Measurements from ENCODE around the gene PLEKHA4.

PLEKHA4 gene

DNA sequence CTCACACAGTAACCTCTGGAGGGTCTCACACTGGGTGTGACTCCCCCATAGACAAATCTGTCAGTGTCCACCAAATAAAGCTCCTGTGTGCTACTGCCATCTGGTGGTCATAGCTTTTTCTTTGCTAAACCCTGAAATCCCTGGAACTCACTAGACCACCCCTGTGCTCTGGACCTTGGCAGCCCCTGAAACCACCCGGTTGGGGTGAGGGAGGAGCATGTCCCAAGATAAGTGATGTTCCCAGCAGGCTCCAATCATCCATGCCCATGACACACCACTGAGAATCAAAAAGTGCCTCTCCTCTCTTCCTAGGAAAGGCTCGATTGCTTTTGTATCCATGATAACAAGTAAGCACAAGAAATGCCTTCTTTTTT is 25.6 kb downstream of the PLEKHA4 start:
- Histone ChIP-seq H3K4me3 (replicated peaks; ENCODE audit: insufficient read depth, low read length) (no peak overlapping the region), H3K27ac (replicated peaks) (no peak overlapping the region), H3K27me3 (ENCODE audit: insufficient read depth, poor library complexity, severe bottlenecking) (no peaks in the 10 kb centered on the region)
- TF ChIP-seq SPI1 (IDR thresholded peaks at IDR 0.05; ENCODE audit: borderline replicate concordance, low read depth): no peak
- TF ChIP-seq GABPA (IDR thresholded peaks at IDR 0.05; ENCODE audit: low read depth): no peak
- TF ChIP-seq, protein P1, sequence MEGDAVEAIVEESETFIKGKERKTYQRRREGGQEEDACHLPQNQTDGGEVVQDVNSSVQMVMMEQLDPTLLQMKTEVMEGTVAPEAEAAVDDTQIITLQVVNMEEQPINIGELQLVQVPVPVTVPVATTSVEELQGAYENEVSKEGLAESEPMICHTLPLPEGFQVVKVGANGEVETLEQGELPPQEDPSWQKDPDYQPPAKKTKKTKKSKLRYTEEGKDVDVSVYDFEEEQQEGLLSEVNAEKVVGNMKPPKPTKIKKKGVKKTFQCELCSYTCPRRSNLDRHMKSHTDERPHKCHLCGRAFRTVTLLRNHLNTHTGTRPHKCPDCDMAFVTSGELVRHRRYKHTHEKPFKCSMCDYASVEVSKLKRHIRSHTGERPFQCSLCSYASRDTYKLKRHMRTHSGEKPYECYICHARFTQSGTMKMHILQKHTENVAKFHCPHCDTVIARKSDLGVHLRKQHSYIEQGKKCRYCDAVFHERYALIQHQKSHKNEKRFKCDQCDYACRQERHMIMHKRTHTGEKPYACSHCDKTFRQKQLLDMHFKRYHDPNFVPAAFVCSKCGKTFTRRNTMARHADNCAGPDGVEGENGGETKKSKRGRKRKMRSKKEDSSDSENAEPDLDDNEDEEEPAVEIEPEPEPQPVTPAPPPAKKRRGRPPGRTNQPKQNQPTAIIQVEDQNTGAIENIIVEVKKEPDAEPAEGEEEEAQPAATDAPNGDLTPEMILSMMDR (IDR thresholded peaks at IDR 0.05; ENCODE audit: insufficient read depth, low read length): peak; percentile 68
- no peak for TF ChIP-seq POLR2AphosphoS5 (IDR thresholded peaks at IDR 0.05; ENCODE audit: low read depth)
- TF ChIP-seq, protein P2, sequence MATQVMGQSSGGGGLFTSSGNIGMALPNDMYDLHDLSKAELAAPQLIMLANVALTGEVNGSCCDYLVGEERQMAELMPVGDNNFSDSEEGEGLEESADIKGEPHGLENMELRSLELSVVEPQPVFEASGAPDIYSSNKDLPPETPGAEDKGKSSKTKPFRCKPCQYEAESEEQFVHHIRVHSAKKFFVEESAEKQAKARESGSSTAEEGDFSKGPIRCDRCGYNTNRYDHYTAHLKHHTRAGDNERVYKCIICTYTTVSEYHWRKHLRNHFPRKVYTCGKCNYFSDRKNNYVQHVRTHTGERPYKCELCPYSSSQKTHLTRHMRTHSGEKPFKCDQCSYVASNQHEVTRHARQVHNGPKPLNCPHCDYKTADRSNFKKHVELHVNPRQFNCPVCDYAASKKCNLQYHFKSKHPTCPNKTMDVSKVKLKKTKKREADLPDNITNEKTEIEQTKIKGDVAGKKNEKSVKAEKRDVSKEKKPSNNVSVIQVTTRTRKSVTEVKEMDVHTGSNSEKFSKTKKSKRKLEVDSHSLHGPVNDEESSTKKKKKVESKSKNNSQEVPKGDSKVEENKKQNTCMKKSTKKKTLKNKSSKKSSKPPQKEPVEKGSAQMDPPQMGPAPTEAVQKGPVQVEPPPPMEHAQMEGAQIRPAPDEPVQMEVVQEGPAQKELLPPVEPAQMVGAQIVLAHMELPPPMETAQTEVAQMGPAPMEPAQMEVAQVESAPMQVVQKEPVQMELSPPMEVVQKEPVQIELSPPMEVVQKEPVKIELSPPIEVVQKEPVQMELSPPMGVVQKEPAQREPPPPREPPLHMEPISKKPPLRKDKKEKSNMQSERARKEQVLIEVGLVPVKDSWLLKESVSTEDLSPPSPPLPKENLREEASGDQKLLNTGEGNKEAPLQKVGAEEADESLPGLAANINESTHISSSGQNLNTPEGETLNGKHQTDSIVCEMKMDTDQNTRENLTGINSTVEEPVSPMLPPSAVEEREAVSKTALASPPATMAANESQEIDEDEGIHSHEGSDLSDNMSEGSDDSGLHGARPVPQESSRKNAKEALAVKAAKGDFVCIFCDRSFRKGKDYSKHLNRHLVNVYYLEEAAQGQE (IDR thresholded peaks at IDR 0.05; ENCODE audit: insufficient replicate concordance, low read depth): no peak
- DNase-seq (ENCODE audit: low read depth in 1 of 2, low spot score in 1 of 2): peak in 1 of 2 experiments; percentile 33

DNA sequence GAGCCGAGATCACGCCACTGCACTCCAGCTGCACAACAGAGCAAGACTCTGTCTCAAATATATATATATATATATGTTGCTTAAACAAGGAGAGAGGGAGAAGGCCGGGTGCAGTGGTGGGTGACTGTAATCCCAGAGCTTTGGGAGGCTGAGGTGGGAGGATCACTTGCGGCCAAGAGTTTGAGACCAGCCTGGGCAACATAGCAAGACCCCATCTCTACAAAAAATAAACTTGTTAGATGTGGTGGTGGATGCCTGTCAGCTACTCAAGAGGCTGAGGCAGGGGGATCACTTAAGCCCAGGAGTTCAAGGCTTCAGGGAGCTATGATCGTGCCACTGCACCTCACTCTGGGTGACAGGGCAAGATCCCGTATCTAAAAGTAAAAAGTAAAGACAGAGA is 26.8 kb downstream of the PLEKHA4 start:
- Histone ChIP-seq H3K27ac (replicated peaks) (no peak overlapping the region), H3K27me3 (ENCODE audit: insufficient read depth, poor library complexity, severe bottlenecking) (no peaks in the 10 kb centered on the region), H3K4me3 (replicated peaks; ENCODE audit: insufficient read depth, low read length) (no peak overlapping the region)
- TF ChIP-seq POLR2AphosphoS5 (IDR thresholded peaks at IDR 0.05; ENCODE audit: low read depth): no peak
- TF ChIP-seq, protein P2 (IDR thresholded peaks at IDR 0.05; ENCODE audit: insufficient replicate concordance, low read depth): no peak
- TF ChIP-seq SPI1 (IDR thresholded peaks at IDR 0.05; ENCODE audit: borderline replicate concordance, low read depth): no peak
- no peak for TF ChIP-seq GABPA (IDR thresholded peaks at IDR 0.05; ENCODE audit: low read depth)
- no peak for DNase-seq (ENCODE audit: low read depth in 1 of 2, low spot score in 1 of 2)

DNA sequence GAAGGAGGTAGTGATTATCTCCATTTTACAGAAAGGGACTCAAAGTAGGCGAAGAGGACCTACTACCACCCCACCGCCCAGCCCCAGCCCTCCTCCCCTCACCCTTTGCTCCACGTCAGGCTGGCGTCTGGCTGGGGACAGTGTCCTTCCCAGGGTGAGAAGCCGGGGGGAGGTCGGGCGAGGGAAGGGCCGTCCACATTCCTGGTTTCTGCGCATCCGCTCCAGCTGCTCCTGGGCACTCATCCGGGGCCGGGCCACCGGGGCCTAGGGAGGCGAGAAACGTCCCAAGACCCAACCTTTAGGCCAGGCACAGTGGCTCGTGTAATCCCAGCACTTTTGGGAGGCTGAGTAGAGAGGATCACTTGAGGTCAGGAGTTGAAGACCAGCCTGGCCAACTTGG is 27.4 kb downstream of the PLEKHA4 start:
- no peak for DNase-seq (ENCODE audit: low read depth in 1 of 2, low spot score in 1 of 2)
- no peaks in the 10 kb centered on the region for H3K27me3 ChIP-seq (ENCODE audit: insufficient read depth, poor library complexity, severe bottlenecking)
- TF ChIP-seq POLR2AphosphoS5 (IDR thresholded peaks at IDR 0.05; ENCODE audit: low read depth) (no peak), GABPA (IDR thresholded peaks at IDR 0.05; ENCODE audit: low read depth) (no peak), SPI1 (IDR thresholded peaks at IDR 0.05; ENCODE audit: borderline replicate concordance, low read depth) (no peak)
- TF ChIP-seq, protein P2 (IDR thresholded peaks at IDR 0.05; ENCODE audit: insufficient replicate concordance, low read depth): no peak
- TF ChIP-seq, protein P1 (IDR thresholded peaks at IDR 0.05; ENCODE audit: insufficient read depth, low read length): no peak
- H3K4me3 ChIP-seq (replicated peaks; ENCODE audit: insufficient read depth, low read length): no peak overlapping the region
- no peak overlapping the region for H3K27ac ChIP-seq (replicated peaks)

Data from HL-60 (cell line).